ENCODE measurements around the gene BNIP3.
"Not testable (repeated sequence)": the region's sequence is repeated elsewhere in the genome, so short reads cannot be mapped to it uniquely, and the experiment has no call there.

BNIP3 gene

DNA sequence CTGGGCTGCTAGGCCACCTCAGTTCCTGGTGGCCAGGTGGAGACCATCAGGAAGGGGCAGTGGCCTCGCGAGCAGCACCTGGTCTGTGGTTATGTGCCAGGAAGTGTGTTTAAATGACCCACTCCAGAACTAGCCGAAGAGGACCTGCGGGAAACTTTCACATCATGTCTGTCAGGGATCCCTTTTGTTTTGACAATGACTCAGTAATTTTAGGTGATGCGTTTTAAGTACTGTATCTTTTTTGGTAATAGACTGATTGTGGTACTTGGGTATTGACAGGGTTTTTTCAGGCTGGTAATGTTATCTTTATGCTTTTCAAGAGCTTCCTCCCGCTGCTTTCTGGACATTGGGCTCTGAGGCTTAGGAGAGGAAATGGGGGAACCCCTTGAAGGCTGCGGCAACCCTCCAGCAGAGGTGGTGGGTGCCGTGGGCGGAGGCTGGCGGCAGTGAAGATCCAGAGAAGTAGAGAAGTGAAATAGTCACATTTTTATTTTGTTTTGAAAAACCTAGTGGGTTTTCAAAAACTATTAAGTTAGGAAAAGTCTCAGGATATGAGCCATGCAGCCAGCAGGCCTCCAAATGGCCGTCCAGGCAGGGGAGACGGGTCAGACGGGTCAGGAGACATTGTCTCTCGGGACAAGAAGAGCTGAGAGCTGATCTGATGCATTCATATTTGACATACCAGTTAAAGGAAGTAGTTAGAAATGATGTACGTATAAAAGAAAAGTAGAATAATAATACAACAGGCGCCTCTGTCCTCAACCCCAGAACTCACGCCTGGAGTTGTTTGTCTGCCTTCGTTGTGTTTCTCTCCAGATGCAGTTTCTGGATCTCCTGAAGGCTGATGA is 53.3 kb downstream of the BNIP3 start:
- DNase-seq, result peak; percentile 50

DNA sequence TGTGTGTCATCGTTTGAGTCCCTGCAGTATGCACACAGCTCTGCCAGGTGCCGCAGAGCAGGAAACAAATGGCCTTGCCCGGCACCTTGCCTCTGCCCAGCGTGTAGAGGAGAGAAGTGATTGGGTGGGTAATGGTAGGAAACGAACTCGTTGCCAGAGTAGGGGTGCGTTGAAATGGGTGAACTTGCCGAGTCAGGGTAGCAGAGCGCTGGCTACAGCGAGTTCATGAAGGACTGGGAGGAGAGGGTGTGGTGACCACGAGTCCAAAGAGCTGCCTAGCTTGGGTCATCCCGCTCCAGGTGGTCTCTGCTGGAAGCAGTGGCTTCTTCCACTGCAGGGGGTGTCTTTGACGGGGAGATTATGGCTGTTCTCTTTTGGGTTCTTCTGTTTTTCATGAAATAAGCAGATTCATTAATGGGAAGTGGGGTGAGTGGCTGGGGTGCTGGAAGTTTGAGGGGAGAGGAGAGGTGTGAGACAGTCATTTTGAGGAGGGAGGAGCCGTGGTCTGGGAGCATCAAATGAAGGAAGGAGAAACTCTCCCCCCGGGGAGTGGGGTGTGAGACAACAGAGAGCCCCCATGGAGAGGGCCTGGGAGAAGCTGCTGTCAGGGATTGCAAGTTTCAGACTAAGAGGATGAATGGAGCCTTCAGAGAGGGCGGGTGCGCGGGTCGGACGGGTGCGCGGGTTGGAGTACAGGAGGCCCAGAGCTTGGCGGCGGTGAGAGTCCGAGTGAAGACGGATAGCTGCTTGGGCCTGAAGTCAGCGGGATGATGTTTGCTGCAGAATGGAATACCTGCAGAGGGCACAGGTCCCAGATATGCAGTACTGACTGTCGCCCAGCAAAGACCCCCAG is 54.8 kb downstream of the BNIP3 start:
- no peak for DNase-seq

DNA sequence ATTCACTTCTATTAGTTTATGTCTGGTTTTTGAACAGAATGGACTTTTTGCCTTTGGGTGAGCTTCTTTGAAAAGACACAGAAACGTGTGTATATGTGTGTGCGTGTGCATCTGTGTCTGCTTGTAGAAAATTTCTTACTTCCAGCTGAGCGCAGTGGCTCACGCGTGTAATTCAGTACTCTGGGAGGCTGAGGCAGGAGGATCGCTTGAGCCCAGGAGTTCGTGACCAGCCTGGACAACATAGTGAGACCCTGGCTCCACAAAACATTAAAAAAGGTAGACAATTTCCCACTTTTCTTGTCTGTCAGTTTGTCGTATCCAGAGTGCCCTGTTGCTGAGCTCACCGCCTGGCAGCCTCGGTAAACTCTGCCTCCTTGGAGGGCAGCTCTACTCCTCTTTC is 55.5 kb downstream of the BNIP3 start:
- DNase-seq, result no peak

DNA sequence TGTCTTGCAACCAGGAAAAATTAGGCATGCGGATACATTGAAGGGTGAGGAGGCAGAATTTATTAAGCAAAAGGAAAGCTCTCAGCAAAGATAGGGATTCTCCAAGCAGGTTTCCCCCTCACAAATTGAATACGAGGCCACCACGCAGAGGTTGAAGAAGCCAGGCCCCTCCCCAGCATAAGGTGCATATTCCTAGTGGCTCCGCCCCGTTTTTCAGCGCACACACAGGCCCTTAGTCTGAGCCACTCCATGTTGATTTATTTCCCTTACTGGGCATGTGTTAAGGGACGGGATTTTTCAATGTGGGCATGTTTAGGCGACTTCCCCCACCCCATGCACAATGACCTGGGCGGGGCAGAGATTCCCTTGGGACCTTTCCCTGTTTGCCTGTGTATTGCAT is 56.0 kb downstream of the BNIP3 start:
- DNase-seq, result no peak

DNA sequence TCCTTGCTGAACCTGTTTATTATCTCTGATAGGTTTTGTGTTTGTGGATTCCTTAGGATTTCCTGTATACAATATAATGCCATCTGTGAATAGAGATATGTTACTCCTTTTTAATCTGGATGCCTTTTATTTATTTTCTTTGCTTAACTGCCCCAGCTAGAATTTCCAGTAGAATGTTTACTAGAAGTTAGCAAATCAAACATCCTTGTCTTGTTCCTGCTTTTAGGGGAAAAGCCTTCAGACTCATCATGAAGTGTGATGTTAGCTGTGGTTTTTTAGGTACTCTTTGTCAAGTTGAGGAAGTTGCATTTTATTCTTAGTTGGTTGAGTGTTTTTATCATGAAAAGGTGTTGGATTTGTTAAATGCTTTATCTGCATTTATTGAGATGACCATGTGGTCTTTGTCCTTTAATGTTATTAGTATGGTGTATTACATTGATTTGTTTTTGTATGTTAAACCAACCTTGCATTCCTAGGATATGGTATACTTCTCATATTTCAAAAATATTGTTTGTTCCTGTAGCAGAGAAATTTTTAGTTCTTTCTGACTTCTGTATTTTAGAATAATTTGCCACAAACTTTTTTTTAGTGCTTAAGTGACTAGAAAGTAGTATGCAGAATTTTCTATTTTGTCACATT is 56.6 kb downstream of the BNIP3 start:
- no peak for DNase-seq

DNA sequence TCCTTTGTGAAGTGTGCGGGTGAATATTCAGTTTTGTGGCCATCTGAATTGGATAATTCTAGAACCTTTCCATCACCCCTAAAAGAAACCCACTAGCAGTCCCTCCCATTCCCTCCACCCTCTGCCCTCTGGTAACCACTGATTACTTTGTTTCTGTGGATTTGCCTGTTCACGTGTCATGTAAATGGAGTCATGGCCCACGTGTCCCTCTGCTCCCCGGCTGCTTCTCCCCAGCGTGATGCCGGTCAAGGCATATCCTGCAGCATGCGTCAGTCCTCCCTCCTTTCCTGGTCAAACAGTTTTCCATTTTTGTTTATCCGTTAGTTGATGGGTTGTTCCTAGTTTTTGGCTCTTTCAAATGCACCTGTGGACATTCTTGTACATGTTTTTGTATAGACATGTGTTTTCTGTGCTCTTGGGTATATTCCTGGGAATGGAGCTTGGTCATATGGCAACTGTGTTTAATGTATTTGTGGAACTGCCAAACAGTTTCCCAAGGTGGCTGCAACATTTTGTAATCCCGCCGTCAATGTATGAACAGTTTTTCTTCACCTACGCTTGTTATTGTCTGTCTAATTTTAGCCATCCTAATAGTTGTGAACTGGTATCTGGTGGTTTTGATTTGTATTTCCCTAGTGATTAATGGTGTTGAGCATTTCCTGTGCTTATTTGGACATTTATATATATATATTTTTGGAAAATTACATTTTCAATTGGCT is 58.5 kb downstream of the BNIP3 start:
- DNase-seq, result no peak

DNA sequence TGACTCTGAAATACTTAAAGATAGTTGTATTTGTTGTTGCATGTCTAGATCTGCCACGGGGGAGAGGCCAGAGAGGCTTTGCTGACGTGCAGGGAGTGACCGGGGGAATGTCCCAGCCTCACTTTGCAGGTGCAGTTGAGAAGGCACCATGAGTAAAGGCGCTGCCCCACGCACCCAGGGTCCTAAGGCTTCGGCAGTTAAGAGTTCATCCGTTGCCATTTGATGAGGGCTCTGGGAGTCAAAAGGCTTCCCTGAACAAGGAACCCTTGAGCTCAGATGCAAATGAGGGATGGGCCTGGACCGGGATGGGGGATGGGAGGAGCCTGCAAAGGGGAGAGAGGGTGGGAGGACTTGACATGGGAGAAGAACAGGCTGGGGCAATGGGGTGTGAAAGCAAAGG is 60.5 kb downstream of the BNIP3 start:
- no peak for DNase-seq

DNA sequence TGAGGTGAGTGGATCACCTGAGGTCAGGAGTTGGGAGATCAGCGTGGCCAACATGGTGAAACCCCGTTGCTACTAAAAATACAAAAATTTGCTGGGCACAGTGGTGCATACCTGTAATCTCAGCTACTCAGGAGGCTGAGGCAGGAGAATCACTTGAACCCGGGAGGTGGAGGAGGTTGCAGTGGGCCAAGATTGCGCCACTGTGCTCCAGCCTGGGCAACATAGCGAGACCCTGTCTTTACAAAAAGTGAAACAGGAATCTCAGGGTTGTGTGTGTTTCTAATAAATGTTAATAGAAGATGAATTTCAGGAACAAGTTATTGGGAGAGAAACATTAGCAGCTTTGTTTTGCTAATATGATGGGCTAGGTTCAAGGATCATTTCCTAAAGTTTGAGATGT is 61.0 kb downstream of the BNIP3 start:
- DNase-seq, result no peak

DNA sequence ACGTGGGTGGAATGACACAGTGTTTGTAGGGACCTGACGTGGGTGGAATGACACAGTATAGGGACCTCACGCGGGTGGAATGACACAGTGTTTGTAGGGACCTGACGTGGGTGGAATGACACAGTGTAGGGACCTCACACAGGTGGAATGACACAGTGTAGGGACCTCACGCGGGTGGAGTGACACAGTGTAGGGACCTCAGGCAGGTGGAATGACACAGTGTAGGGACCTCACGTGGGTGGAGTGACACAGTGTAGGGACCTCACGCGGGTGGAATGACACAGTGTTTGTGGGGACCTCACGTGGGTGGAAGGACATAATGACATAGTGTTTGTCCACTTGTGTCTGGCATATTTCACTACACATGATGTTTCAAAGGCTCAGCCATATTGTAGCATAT is 61.6 kb downstream of the BNIP3 start:
- no peak for DNase-seq

DNA sequence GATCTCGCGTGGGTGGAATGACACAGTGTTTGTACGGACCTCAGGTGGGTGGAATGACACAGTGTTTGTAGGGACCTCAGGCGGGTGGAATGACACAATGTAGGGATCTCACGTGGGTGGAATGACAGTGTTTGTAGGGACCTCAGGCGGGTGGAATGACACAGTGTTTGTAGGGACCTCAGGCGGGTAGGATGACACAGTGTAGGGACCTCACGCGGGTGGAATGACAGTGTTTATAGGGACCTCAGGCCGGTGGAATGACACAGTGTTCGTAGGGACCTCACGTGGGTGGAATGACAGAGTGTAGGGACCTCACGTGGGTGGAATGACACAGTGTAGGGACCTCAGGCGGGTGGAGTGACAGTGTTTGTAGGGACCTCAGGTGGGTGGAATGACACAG is 62.3 kb downstream of the BNIP3 start:
- not testable (repeated sequence) for DNase-seq

All from stimulated activated CD4-positive, alpha-beta T cell treated with anti-CD3 and anti-CD28 coated beads, Interleukin-12 subunit alpha, Interleukin-12 subunit beta, amount 100 ng/mL, for 4 hours (primary cell).